K562 (cell line): Measurements from ENCODE around the gene PLOD1. TPM values are rescaled to one million over a fixed set of nuclear protein-coding genes. Genes with fewer than 3 reads are reported as not detected.
A peak's percentile ranks its signal among the peaks of the same experiment; 100 is the strongest.

ENCODE experiments used
- LCOR ChIP-seq: sonication (generic); formaldehyde crosslinking; IDR thresholded peaks from 2 replicates; pipeline ENCODE4 v1.8.0; 2022; ENCODE audit warnings: mild to moderate bottlenecking, missing genetic modification reagents
- PYGO2 ChIP-seq: fragments of 450-650 bp; IDR thresholded peaks from 2 replicates; pipeline ENCODE4 v1.6.1; 2016; ENCODE audit warnings: mild to moderate bottlenecking, missing genetic modification characterization, moderate library complexity, missing compliant biosample characterization
- RBM17 ChIP-seq: fragments of 200-400 bp; formaldehyde crosslinking; IDR thresholded peaks from 2 replicates; pipeline ENCODE4 v1.6.1; 2017; ENCODE audit warnings: low read depth, mild to moderate bottlenecking, low read length, borderline replicate concordance
- REST ChIP-seq, 2 experiments: fragments of 450-650 bp; formaldehyde crosslinking in 1 of 2; IDR thresholded peaks; 2 replicates each; pipeline versions ENCODE4 v1.4.0 to v1.6.1; 2014 to 2020; ENCODE audit warnings: mild to moderate bottlenecking in 2 of 2, borderline replicate concordance in 1 of 2, low read depth in 1 of 2
- ZBTB49 ChIP-seq: sonication (generic); formaldehyde crosslinking; IDR thresholded peaks from 2 replicates; pipeline ENCODE4 v1.8.0; 2022; ENCODE audit warnings: missing genetic modification reagents, mild to moderate bottlenecking, borderline replicate concordance
- ZNF511 ChIP-seq: sonication (generic); formaldehyde crosslinking; IDR thresholded peaks from 2 replicates; pipeline ENCODE4 v1.8.0; 2022; ENCODE audit warnings: mild to moderate bottlenecking, missing genetic modification reagents
- polyA plus RNA-seq, 8 experiments: library from polyadenylated mRNA; depleted of rRNA in 4 of 8; stranded (reverse) in 5 of 8; unstranded in 3 of 8; fragments of >200 nt; fragmentation: Nextera tagmentation in 2 of 8; fragmentation: Illumina TruSeq in 1 of 8; extraction: Ambion mirVana in 2 of 8; extraction: Trizol in 1 of 8; gene quantifications; 2 replicates each; pipeline versions ENCODE4 v1.2.1 to v1.2.3, GENCODE V29; 2011 to 2014; ENCODE audit warnings: inconsistent platforms in 1 of 8, missing spikeins in 1 of 8
- total RNA-seq, 7 experiments: library from RNA; depleted of rRNA in 6 of 7; stranded (reverse); fragments of >200 nt in 6 of 7; fragmentation: Illumina TruSeq in 2 of 7; extraction: Trizol in 2 of 7; gene quantifications; 2 replicates each; pipeline versions ENCODE4 v1.2.1 to v1.2.3, GENCODE V29; 2011 to 2021; ENCODE audit warnings: low replicate concordance in 1 of 7
- TF ChIP-seq, protein P1 (sequence below): IDR thresholded peaks from 3 replicates; pipeline ENCODE4 v1.6.1; 2011; ENCODE audit warnings: borderline replicate concordance, mild to moderate bottlenecking, moderate library complexity; ENCODE audit not compliant: insufficient read length; ENCODE audit errors: extremely low read depth

Gene PLOD1
- total and polyA plus RNA-seq, 9 of the 15 experiments (the other 6 are each of a cell fraction or from before 2014, with no cell fraction given), result 16.6 to 90.8 (median 52.7) TPM

DNA sequence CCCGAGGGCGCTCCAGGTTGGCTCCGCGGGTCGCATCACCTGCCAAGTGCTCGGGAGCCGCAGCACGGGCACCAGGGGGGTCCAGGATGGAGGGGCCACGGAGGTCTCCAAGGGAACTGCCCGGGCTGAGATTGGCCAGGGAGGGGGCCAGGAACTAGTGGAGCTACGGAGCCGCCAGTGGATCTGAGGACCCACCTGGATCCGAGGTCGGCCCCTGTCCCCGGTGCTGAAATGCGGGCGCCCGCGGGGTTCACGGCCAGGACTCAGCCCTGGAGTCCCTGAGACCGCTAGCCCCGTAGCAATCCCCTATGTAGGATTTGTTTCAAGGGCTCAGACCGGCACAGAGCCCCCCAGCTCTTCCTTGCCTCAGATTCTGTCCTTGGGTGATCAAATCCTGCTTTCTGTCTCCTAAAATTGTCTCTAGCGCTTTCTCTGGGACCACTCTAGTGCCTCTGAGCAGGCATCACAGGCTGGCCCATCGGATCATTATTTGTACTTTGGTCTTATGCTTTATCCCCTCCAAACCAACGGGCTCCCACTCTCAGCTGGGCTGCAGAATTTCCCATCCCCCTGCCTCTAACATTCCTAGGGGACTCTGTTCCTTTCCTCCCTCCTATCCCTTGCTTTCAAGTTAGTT lies 35.6 kb upstream of the PLOD1 start (continued):
- TF ChIP-seq, protein P1, sequence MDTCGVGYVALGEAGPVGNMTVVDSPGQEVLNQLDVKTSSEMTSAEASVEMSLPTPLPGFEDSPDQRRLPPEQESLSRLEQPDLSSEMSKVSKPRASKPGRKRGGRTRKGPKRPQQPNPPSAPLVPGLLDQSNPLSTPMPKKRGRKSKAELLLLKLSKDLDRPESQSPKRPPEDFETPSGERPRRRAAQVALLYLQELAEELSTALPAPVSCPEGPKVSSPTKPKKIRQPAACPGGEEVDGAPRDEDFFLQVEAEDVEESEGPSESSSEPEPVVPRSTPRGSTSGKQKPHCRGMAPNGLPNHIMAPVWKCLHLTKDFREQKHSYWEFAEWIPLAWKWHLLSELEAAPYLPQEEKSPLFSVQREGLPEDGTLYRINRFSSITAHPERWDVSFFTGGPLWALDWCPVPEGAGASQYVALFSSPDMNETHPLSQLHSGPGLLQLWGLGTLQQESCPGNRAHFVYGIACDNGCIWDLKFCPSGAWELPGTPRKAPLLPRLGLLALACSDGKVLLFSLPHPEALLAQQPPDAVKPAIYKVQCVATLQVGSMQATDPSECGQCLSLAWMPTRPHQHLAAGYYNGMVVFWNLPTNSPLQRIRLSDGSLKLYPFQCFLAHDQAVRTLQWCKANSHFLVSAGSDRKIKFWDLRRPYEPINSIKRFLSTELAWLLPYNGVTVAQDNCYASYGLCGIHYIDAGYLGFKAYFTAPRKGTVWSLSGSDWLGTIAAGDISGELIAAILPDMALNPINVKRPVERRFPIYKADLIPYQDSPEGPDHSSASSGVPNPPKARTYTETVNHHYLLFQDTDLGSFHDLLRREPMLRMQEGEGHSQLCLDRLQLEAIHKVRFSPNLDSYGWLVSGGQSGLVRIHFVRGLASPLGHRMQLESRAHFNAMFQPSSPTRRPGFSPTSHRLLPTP, result no peak
- TF ChIP-seq REST (IDR thresholded peaks at IDR 0.05; ENCODE audit: borderline replicate concordance) (peak; percentile 98), REST (CRISPR knock-in tag; IDR thresholded peaks at IDR 0.05; ENCODE audit: low read depth) (peak; percentile 96), RBM17 (no peak), LCOR (CRISPR knock-in tag) (peak; percentile 21; the same call in 1 of the 2 replicates), ZBTB49 (CRISPR knock-in tag) (0 out of 2 replicates have a peak, but pooled peaks have one; percentile 26), PYGO2 (tag) (no peak), ZNF511 (peak; percentile 86)
- TF ChIP-seq, all 486 proteins: peak for 21
